ENCODE measurements around the gene CCNT2.

Gene CCNT2

DNA sequence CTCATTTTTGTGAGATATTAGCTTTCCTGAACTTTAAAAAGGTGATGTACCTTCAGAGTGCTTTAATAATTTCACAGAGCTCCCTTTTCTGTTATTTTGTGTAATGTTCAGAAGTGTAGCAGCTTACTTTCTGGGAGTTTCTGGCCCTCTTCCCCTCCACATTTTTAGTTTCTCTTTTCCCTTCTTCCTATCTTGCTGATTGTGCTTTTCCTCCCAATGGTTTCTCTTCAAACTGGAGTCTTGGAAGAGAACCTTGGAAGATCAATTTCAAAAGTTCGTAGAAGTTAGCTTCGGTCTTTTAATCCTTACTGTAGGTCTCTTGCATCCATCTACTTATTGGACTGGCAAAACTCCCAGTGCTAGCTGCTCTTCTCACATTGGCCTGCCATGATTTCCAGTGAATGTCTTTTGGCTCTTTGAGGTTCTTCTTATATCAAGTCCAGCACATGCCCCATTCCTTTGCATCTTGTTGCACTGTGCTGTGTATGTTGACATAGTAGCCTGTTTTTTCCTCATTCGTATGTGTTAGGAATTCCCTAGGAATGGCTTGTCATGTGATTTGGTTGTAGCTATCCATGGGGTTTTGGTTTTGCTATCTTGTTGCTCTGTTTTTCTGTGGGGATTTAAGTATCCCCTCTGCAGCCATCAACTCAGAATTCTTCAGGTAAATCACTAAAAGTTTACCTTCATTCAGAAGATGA lies 7.8 kb downstream of the CCNT2 start:
- no peak overlapping the region for H3K27ac ChIP-seq
- H3K4me1 ChIP-seq = peaks cover 21% of the 10 kb centered on the region

DNA sequence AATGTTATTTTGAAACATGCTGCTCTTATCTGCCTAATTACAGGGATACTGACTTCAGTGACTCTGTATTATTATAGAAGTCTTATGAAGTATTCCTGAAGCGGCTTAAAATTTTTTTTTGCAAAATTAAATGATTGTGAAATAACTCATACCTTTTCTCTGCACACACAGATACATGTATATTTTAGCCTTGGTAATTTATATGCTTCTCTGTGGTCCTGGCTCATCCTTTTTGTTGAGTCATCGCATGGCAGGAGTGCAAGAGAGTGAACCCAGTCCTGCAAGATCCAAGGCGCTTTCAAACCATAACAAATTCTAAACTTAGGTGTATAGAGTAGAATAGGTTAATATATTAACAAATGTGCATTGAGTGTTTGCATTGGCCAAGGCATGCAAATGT lies 8.6 kb downstream of the CCNT2 start:
- Histone ChIP-seq H3K4me2 (ENCODE audit: low read length) (no peak overlapping the region), H3K9ac (no peak overlapping the region), H3K36me3 (ENCODE audit: control insufficient read depth, insufficient read depth, low read length) (no peaks in the 10 kb centered on the region), H3K79me2 (peaks cover 87% of the 10 kb centered on the region), H3K9me3 (ENCODE audit: control insufficient read depth, low read length) (no peaks in the 10 kb centered on the region), H3K27me3 (ENCODE audit: control insufficient read depth, insufficient read depth, low read length) (no peaks in the 10 kb centered on the region), H3K4me3 (ENCODE audit: low read depth, low read length) (no peak overlapping the region), H3K4me1 (peaks cover 16% of the 10 kb centered on the region), H3K27ac (no peak overlapping the region), H2AFZ (no peak overlapping the region)
- TF ChIP-seq, protein P1, sequence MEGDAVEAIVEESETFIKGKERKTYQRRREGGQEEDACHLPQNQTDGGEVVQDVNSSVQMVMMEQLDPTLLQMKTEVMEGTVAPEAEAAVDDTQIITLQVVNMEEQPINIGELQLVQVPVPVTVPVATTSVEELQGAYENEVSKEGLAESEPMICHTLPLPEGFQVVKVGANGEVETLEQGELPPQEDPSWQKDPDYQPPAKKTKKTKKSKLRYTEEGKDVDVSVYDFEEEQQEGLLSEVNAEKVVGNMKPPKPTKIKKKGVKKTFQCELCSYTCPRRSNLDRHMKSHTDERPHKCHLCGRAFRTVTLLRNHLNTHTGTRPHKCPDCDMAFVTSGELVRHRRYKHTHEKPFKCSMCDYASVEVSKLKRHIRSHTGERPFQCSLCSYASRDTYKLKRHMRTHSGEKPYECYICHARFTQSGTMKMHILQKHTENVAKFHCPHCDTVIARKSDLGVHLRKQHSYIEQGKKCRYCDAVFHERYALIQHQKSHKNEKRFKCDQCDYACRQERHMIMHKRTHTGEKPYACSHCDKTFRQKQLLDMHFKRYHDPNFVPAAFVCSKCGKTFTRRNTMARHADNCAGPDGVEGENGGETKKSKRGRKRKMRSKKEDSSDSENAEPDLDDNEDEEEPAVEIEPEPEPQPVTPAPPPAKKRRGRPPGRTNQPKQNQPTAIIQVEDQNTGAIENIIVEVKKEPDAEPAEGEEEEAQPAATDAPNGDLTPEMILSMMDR (IDR thresholded peaks at IDR 0.05) = no peak

More for the DNA sequence above, 7.8 kb downstream of the CCNT2 start:
- H3K36me3 ChIP-seq (ENCODE audit: control insufficient read depth, insufficient read depth, low read length) = no peaks in the 10 kb centered on the region
- H3K4me3 ChIP-seq (ENCODE audit: low read depth, low read length) = no peak overlapping the region
- H3K9ac ChIP-seq = no peak overlapping the region
- no peak overlapping the region for H3K4me2 ChIP-seq (ENCODE audit: low read length)
- H3K79me2 ChIP-seq = peaks cover 89% of the 10 kb centered on the region
- H3K27me3 ChIP-seq (ENCODE audit: control insufficient read depth, insufficient read depth, low read length) = no peaks in the 10 kb centered on the region
- TF ChIP-seq, protein P1 (IDR thresholded peaks at IDR 0.05) = no peak
- no peak overlapping the region for H2AFZ ChIP-seq
- H3K9me3 ChIP-seq (ENCODE audit: control insufficient read depth, low read length) = no peaks in the 10 kb centered on the region

DNA sequence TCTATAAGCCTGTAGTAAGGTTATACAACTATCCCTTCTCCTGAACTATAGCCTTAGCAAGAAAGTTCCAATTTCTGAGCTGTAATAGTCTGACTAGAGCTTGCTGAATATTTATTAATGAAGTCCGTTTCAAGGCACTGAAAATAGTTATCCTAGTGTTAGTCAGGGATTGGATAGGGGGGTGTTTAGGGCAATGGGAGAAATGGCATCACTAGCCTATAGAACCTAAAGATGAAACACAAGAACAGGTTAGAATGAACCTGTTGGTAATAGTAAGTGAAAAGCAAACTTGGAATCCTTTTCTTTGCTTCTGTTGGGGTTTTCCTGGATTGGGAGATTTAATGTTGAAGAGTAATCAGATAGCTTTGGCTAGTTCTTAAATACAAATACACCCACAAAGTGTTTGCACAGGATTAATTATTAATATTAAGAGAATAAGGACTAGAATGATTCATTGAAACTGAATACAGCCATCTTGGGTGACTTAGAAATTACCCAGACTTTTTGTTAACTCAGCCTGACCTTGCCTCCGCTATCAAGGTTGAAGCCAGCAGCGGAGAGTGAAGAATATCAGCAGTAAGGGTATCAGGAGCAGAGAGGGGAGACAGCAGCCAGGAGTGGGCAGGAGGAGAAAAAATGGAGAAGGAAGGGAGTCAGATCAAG lies 14.4 kb downstream of the CCNT2 start:
- H3K4me2 ChIP-seq (ENCODE audit: low read length) = peak overlapping the region; percentile 4
- no peak overlapping the region for H3K9ac ChIP-seq
- peak overlapping the region; percentile 18 for H3K4me3 ChIP-seq (ENCODE audit: low read depth, low read length)
- H3K9me3 ChIP-seq (ENCODE audit: control insufficient read depth, low read length) = no peaks in the 10 kb centered on the region
- TF ChIP-seq, protein P1 (IDR thresholded peaks at IDR 0.05) = no peak
- H3K27ac ChIP-seq = no peak overlapping the region
- H3K4me1 ChIP-seq = peaks cover 19% of the 10 kb centered on the region
- peaks cover 35% of the 10 kb centered on the region for H3K79me2 ChIP-seq
- no peaks in the 10 kb centered on the region for H3K27me3 ChIP-seq (ENCODE audit: control insufficient read depth, insufficient read depth, low read length)
- H2AFZ ChIP-seq = no peak overlapping the region
- H3K36me3 ChIP-seq (ENCODE audit: control insufficient read depth, insufficient read depth, low read length) = no peaks in the 10 kb centered on the region

- Histone ChIP-seq H3K4me2 (ENCODE audit: low read length) (no peak overlapping the region), H3K4me3 (ENCODE audit: low read depth, low read length) (peak overlapping the region; percentile 18), H3K9me3 (ENCODE audit: control insufficient read depth, low read length) (no peaks in the 10 kb centered on the region), H2AFZ (no peak overlapping the region), H3K27me3 (ENCODE audit: control insufficient read depth, insufficient read depth, low read length) (no peaks in the 10 kb centered on the region), H3K9ac (no peak overlapping the region), H3K4me1 (peaks cover 19% of the 10 kb centered on the region), H3K36me3 (ENCODE audit: control insufficient read depth, insufficient read depth, low read length) (no peaks in the 10 kb centered on the region), H3K79me2 (peaks cover 28% of the 10 kb centered on the region), H3K27ac (no peak overlapping the region)
- TF ChIP-seq, protein P1 (IDR thresholded peaks at IDR 0.05) = no peak
Measured at GRCh38 chr2:134933732-134934131, 15.1 kb downstream of the CCNT2 start.

All from parathyroid adenoma (tissue), 2 donors.